Neutrophil (primary cell): Measurements from ENCODE around the gene BACH2.

Experiments
- H3K27ac ChIP-seq: fragments of 200-600 bp; sonication (generic); 2 replicates; pipeline ENCODE4 v1.5.1; 2016; ENCODE audit warnings: mild to moderate bottlenecking, moderate library complexity
- H3K27me3 ChIP-seq: fragments of 200-600 bp; sonication (generic); 2 replicates; pipeline ENCODE4 v1.6.0; 2016; ENCODE audit warnings: mild to moderate bottlenecking
- H3K36me3 ChIP-seq: fragments of 200-600 bp; sonication (generic); 2 replicates; pipeline ENCODE4 v1.5.1; 2017
- H3K4me1 ChIP-seq, 2 experiments: fragments of 200-600 bp in 1 of 2; sonication (generic) in 1 of 2; 1 replicate in 1 of 2; 2 replicates in 1 of 2; pipeline versions ENCODE4 v1.5.1 to v1.6.1; 2013 to 2016; ENCODE audit warnings: low read depth in 1 of 2, low read length in 1 of 2, mild to moderate bottlenecking in 1 of 2, moderate library complexity in 1 of 2; ENCODE audit not compliant: control insufficient read depth in 1 of 2, insufficient read depth in 1 of 2
- H3K4me3 ChIP-seq, 2 experiments: fragments of 200-600 bp in 1 of 2; sonication (generic) in 1 of 2; 1 replicate in 1 of 2; 2 replicates in 1 of 2; pipeline ENCODE4 v1.5.1; 2013 to 2016; ENCODE audit warnings: low read depth in 1 of 2, low read length in 1 of 2, mild to moderate bottlenecking in 1 of 2, moderate library complexity in 1 of 2
- H3K9me3 ChIP-seq: fragments of 200-600 bp; sonication (generic); 2 replicates; pipeline ENCODE4 v1.5.1; 2016
- TF ChIP-seq, protein P1 (sequence below): fragments of 200-600 bp; sonication (generic); IDR thresholded peaks from 2 replicates; pipeline ENCODE4 v1.5.1; 2016; ENCODE audit warnings: antibody characterized with exemption

The BACH2 gene

DNA sequence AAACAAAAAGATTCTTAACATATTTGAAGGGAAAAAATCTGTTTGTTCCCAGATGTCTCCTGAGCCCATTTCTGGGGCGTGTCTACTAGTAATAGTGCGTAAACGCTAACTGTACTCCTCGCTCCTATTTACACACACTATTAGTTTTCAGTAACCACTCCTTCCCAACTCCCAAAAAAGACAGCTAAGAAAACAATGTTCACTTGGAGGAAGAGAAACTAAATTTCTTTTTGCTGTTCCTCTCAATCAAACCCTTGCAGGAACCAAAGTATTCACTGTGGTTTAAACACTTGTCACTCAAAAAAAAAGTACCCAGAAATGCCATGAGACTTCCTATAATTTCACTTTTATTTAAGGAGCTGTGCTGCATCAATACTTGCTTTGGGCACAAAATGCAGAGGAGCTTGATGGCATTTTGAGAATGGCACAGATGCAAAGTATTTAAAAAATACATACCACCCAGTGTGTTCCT lies 118.2 kb downstream of the BACH2 start:
- no peaks in the 10 kb centered on the region for H3K4me1 ChIP-seq
- H3K9me3 ChIP-seq: no peaks in the 10 kb centered on the region
- peaks cover 17% of the 10 kb centered on the region for H3K27me3 ChIP-seq
- H3K36me3 ChIP-seq: no peaks in the 10 kb centered on the region
- H3K27ac ChIP-seq: no peak overlapping the region
- TF ChIP-seq, protein P1, sequence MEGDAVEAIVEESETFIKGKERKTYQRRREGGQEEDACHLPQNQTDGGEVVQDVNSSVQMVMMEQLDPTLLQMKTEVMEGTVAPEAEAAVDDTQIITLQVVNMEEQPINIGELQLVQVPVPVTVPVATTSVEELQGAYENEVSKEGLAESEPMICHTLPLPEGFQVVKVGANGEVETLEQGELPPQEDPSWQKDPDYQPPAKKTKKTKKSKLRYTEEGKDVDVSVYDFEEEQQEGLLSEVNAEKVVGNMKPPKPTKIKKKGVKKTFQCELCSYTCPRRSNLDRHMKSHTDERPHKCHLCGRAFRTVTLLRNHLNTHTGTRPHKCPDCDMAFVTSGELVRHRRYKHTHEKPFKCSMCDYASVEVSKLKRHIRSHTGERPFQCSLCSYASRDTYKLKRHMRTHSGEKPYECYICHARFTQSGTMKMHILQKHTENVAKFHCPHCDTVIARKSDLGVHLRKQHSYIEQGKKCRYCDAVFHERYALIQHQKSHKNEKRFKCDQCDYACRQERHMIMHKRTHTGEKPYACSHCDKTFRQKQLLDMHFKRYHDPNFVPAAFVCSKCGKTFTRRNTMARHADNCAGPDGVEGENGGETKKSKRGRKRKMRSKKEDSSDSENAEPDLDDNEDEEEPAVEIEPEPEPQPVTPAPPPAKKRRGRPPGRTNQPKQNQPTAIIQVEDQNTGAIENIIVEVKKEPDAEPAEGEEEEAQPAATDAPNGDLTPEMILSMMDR: no peak
- H3K4me3 ChIP-seq: no peak overlapping the region

DNA sequence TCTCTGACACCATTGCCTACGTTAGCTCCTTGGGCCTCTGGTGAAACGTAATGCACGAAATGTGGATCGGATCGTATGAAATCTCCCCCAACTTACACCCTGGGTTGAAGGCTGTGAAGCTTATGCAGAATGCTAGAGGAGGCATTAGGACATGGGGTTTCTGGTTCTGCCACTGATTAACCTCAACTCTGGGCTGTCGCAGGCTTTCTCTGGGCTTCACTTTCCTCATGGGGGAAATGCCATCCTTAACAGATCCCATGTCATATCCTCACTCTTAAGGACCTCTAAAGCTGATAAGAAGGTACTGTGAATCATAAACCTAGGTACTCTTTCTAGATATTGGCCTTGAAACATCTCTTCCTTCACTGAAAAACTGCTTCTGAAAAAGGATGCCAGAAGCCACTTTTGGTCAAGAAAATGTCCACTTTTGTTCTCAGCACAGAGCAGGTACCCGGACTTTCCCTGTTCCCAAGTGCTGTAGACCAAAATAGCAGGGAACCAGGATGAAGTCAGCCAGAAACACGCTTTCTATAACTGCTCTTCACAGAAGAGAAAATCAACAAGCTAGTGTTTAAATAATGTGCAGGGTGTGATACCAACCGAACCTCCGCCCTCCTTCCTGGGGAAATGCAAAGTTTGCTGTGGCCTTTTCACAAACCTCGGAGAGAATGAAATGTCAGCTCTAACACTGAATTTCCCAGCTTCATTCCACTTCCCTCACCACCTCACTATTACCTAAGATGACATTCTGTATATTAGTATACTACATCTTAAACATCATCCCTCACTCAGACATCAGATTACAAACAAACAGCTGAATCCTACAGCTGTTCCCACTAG lies 118.9 kb downstream of the BACH2 start:
- Histone ChIP-seq H3K4me1 (no peaks in the 10 kb centered on the region), H3K27ac (no peak overlapping the region)

DNA sequence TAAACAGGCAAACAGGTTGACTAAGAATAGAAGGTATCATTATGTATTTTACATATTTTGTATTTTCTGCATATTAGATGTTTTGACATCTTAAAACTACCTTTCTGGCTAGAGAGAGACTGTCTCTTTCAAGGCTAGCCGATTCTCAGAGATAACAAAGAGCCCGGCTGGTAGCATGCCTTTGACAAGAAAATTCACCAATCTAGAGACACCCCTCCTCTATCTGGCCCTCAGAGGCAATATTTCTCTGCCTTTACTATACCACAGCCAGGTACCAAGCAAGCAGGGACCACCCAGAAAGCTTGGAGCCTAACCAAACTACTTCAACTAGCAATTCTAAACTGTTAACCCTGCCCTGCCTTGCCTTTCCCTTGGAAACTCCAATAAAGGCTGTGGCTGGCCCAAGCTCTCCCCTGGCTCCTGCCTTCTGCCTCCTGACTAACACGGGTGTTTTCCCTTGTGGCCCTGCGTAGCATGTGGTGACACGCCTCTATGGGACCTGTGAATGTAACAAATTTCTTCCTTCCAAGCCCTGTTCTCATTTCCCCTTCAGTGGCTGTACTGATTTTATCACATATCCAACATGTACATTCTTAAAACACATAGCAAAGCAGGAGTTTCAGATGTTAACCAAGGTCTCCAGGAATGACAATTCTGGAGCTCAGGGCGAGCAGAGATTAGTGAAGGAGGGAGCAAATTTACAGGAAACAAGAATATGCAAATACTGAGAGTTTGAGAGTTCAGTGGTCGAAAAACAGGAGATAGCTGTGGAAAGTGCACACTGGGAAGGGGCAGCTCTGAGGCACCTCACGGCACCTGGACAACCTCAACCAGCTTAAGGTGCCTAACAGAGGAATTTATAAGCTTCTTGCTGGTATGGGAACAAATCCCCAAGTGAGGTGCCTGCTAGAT lies 120.8 kb downstream of the BACH2 start:
- H3K9me3 ChIP-seq: no peaks in the 10 kb centered on the region
- H3K27ac ChIP-seq: no peak overlapping the region
- H3K4me1 ChIP-seq: no peaks in the 10 kb centered on the region
- H3K36me3 ChIP-seq: no peaks in the 10 kb centered on the region
- peaks cover 16% of the 10 kb centered on the region for H3K27me3 ChIP-seq
- no peak overlapping the region for H3K4me3 ChIP-seq
- TF ChIP-seq, protein P1: no peak

More for the DNA sequence above, 118.9 kb downstream of the BACH2 start:
- TF ChIP-seq, protein P1: no peak
- Histone ChIP-seq H3K27me3 (peaks cover 16% of the 10 kb centered on the region), H3K9me3 (no peaks in the 10 kb centered on the region), H3K36me3 (no peaks in the 10 kb centered on the region), H3K4me3 (no peak overlapping the region)

DNA sequence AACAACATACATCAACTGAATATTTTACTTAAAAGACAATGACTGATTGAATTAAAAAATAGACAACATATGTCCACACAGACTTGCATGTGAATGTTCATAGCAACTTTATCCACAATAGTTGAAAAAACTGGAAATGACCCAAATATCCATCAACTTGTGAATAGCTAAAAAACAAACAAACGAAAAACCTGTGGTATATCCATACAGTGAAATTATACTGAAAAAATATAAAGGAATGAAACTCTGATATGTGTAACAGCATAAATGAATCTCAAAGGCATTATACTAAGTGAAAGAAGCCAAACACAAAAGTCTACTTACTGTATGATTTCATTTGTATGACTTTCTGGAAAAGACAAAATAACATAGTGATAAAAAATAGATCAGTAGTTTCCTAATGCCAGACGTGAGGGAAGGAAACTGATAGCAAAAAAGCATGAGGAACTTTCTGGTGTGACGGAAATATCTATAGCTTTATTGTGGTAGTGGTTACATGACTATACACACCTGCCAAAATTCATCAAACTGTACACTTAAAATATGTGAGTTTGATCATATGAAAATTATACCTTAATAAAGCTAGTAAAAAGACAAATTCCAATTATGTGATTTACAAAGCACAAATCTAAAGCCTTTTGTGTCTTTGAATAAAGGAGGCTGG lies 123.2 kb downstream of the BACH2 start:
- Histone ChIP-seq H3K4me3 (no peak overlapping the region), H3K9me3 (no peaks in the 10 kb centered on the region), H3K27ac (no peak overlapping the region), H3K36me3 (no peaks in the 10 kb centered on the region), H3K4me1 (no peaks in the 10 kb centered on the region), H3K27me3 (peaks cover 16% of the 10 kb centered on the region)
- TF ChIP-seq, protein P1: no peak

DNA sequence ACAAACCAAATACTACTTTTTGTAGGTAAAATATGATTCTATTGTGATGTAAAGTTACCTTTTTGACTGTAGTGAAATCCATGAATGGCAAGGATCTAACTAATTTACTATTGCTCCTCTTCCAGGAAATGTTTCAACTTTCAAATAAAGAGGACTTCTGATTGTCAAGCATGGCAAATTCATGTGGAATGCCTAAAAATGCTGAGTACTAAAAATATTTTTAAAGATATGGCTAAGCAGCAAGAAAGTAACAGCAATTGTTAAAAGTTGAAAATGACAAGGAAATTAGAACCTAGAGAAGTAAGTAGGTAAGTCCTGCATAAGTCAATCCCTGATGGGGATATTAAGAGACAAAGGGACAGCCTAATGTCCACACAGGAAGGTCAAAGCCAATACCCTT lies 126.0 kb downstream of the BACH2 start:
- H3K27me3 ChIP-seq: peaks cover 2% of the 10 kb centered on the region
- no peak overlapping the region for H3K27ac ChIP-seq
- no peaks in the 10 kb centered on the region for H3K36me3 ChIP-seq
- TF ChIP-seq, protein P1: no peak
- no peaks in the 10 kb centered on the region for H3K4me1 ChIP-seq
- H3K9me3 ChIP-seq: no peaks in the 10 kb centered on the region
- H3K4me3 ChIP-seq: no peak overlapping the region
